ENCODE data around the gene AMT. TPM values are rescaled to one million over a fixed set of nuclear protein-coding genes. Genes with fewer than 3 reads are reported as not detected.
"Not testable (repeated sequence)": the region's sequence is repeated elsewhere in the genome, so short reads cannot be mapped to it uniquely, and the experiment has no call there.

Gene AMT
- polyA plus RNA-seq, 3 donors from 2014 or later, result 2.9 to 8.2 (median 4.8) TPM

- H3K4me1 Mint-ChIP-seq, result peaks cover 80 to 83% of the 10 kb centered on the region in 2 donors
- peak overlapping the region; percentile 29 to 82 (median 53) for H3K4me3 Mint-ChIP-seq
- no peak for DNase-seq
- H3K27ac Mint-ChIP-seq, result peak overlapping the region; percentile 78 to 97 (median 95)
- H3K36me3 Mint-ChIP-seq, result peaks cover 5 to 15% (median 14%) of the 10 kb centered on the region in 3 donors
- peaks cover 3 to 7% (median 6%) of the 10 kb centered on the region in 3 donors for H3K27me3 Mint-ChIP-seq (ENCODE audit: low read depth in 3 of 3)
- no peaks in the 10 kb centered on the region for H3K9me3 Mint-ChIP-seq
Observed at GRCh38 chr3:49414753-49415152, 7.5 kb downstream of the AMT start.

- Mint-ChIP-seq H3K36me3 (peaks cover 5 to 13% (median 10%) of the 10 kb centered on the region in 3 donors), H3K9me3 (no peaks in the 10 kb centered on the region), H3K27me3 (ENCODE audit: low read depth in 3 of 3) (peaks cover 3 to 9% (median 6%) of the 10 kb centered on the region in 3 donors), H3K4me1 (peaks cover 80 to 81% of the 10 kb centered on the region in 2 donors), H3K27ac (peak overlapping the region; percentile 60 to 95 (median 92)), H3K4me3 (peak overlapping the region; percentile 88 to 93 (median 92))
- no peak for DNase-seq
Observed at GRCh38 chr3:49413338-49413734, 8.9 kb downstream of the AMT start.

- Mint-ChIP-seq H3K27me3 (ENCODE audit: low read depth in 3 of 3) (peaks cover 3 to 9% (median 6%) of the 10 kb centered on the region in 3 donors), H3K4me3 (peak overlapping the region; percentile 88 to 93 (median 92)), H3K4me1 (peaks cover 80 to 82% of the 10 kb centered on the region in 2 donors), H3K9me3 (no peaks in the 10 kb centered on the region), H3K36me3 (peaks cover 5 to 13% (median 10%) of the 10 kb centered on the region in 3 donors), H3K27ac (peak overlapping the region; percentile 91 to 95 (median 95))
- no peak for DNase-seq
Observed at GRCh38 chr3:49412632-49413337, 9.5 kb downstream of the AMT start.

DNA sequence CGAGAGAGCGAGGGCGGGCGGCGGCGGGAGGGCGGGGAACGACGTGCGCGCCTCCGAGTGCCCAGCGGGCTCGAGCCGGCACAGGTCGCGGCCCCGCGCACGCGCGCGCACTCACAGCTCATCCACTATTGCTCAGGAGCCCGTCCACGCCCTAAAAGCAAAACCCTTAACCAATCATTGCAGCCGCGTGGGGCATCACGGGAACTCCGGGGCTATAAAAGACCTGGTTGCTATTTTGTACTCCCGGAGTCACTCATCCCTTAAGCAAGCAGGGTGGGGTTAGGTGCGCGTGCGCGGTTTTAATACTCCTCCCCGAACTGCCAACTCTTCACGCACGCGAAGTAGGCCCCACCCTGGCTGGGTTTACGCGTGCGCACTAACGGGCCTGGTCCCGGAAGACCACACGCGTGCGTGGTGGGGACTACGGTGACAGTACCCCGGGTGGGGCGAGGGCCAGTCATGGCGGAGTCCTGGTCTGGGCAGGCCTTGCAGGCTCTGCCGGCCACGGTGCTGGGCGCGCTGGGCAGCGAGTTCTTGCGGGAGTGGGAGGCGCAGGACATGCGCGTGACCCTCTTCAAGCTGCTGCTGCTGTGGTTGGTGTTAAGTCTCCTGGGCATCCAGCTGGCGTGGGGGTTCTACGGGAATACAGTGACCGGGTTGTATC lies 10.2 kb downstream of the AMT start, which contains the start of the genes RHOA and TCTA:
Gene RHOA (minus strand): TSS at position 9 of the 664 bp plus-strand sequence. CDS start 36,387 bp downstream, outside the sequence.
Gene TCTA (plus strand): TSS at position 456 of the 664 bp plus-strand sequence. CDS start 4 bp downstream, at position 460.
- H3K27me3 Mint-ChIP-seq (ENCODE audit: low read depth in 3 of 3), result peaks cover 3 to 8% (median 6%) of the 10 kb centered on the region in 3 donors
- DNase-seq, result peak; percentile 99 to 100 (median 99)
- H3K36me3 Mint-ChIP-seq, result peaks cover 5 to 13% (median 10%) of the 10 kb centered on the region in 3 donors
- peak within 1 kb of the TSS; percentile 92 to 96 (median 94) for H3K4me3 Mint-ChIP-seq
- no peaks in the 10 kb centered on the region for H3K9me3 Mint-ChIP-seq
- H3K4me1 Mint-ChIP-seq, result peaks cover 80 to 82% of the 10 kb centered on the region in 2 donors
- peak within 1 kb of the TSS; percentile 92 to 97 (median 95) for H3K27ac Mint-ChIP-seq

DNA sequence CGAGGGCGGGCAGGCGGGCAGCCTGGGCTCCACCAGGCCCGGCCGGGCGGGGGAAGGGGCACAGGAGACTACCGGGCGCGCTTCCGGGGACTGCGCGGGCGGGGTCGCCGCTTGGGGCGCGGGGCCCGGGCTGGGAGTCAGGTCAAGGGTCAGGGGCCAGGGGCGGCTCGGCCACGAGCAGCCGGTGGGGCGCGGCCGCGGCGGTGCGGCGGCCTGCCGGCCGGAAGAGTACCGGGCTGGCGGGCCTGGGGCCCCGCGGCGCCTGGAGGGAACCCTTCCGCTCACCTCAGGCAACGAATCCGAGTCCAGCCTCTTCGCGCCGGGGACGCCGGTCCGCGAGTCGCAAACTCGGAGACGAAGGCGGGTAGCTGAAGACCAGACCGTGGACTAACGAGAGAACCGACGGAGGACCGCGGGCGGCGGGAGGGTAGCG lies 10.7 kb downstream of the AMT start:
- DNase-seq, result no peak
- H3K27ac Mint-ChIP-seq, result peak overlapping the region; percentile 92 to 97 (median 94)
- peaks cover 79 to 82% of the 10 kb centered on the region in 2 donors for H3K4me1 Mint-ChIP-seq
- peaks cover 3 to 8% (median 6%) of the 10 kb centered on the region in 3 donors for H3K27me3 Mint-ChIP-seq (ENCODE audit: low read depth in 3 of 3)
- H3K36me3 Mint-ChIP-seq, result peaks cover 5 to 12% (median 8%) of the 10 kb centered on the region in 3 donors
- no peaks in the 10 kb centered on the region for H3K9me3 Mint-ChIP-seq
- H3K4me3 Mint-ChIP-seq, result peak overlapping the region; percentile 92 to 96 (median 94)

DNA sequence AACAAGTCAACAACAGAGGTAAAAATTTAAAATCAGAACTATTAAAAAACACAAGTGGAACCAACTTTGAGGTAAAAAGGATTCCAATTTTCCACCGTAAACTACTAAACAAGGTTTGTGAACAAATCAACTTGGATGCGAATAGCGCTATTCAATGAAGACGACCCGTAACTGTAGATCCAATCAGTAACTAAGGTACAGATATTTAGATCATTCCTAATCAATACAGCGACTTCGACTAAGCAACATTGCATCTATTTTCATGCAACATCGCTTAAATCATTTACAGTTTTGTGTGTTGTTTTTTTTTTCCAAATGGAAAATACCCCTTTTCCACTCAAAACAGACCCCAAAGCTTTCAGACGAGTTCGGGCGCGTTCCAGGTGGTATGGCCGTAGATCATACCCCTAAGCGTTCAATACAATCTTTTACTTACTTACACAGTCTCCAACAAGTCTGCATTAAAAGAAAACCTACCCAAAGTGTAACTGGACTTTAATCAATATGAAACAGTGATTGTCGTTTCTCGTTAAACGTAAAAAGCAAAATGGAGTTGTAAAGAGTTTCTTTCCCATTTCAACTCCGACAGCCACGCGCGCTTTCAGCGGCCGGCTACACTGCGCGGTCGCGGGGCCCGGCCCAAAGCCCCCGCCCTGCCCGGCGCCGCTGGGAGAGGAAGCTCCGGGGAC lies 11.3 kb downstream of the AMT start:
- H3K36me3 Mint-ChIP-seq, result peaks cover 0 to 6% (median 4%) of the 10 kb centered on the region in 3 donors
- peak overlapping the region; percentile 86 to 97 (median 94) for H3K27ac Mint-ChIP-seq
- H3K4me1 Mint-ChIP-seq, result peaks cover 79 to 82% of the 10 kb centered on the region in 2 donors
- no peak for DNase-seq
- H3K4me3 Mint-ChIP-seq, result peak overlapping the region; percentile 92 to 96 (median 94)
- peaks cover 3 to 6% (median 6%) of the 10 kb centered on the region in 3 donors for H3K27me3 Mint-ChIP-seq (ENCODE audit: low read depth in 3 of 3)
- H3K9me3 Mint-ChIP-seq, result no peaks in the 10 kb centered on the region

GRCh38 chr3:49410066-49410845 lies 12.0 kb downstream of the AMT start:
- peaks cover 0 to 3% (median 0%) of the 10 kb centered on the region in 3 donors for H3K36me3 Mint-ChIP-seq
- H3K9me3 Mint-ChIP-seq, result no peaks in the 10 kb centered on the region
- H3K27me3 Mint-ChIP-seq (ENCODE audit: low read depth in 3 of 3), result peaks cover 3 to 6% (median 6%) of the 10 kb centered on the region in 3 donors
- H3K27ac Mint-ChIP-seq, result peak overlapping the region; percentile 86 to 97 (median 94)
- no peak for DNase-seq
- H3K4me3 Mint-ChIP-seq, result peak overlapping the region; percentile 92 to 96 (median 94)
- peaks cover 79 to 82% of the 10 kb centered on the region in 2 donors for H3K4me1 Mint-ChIP-seq

DNA sequence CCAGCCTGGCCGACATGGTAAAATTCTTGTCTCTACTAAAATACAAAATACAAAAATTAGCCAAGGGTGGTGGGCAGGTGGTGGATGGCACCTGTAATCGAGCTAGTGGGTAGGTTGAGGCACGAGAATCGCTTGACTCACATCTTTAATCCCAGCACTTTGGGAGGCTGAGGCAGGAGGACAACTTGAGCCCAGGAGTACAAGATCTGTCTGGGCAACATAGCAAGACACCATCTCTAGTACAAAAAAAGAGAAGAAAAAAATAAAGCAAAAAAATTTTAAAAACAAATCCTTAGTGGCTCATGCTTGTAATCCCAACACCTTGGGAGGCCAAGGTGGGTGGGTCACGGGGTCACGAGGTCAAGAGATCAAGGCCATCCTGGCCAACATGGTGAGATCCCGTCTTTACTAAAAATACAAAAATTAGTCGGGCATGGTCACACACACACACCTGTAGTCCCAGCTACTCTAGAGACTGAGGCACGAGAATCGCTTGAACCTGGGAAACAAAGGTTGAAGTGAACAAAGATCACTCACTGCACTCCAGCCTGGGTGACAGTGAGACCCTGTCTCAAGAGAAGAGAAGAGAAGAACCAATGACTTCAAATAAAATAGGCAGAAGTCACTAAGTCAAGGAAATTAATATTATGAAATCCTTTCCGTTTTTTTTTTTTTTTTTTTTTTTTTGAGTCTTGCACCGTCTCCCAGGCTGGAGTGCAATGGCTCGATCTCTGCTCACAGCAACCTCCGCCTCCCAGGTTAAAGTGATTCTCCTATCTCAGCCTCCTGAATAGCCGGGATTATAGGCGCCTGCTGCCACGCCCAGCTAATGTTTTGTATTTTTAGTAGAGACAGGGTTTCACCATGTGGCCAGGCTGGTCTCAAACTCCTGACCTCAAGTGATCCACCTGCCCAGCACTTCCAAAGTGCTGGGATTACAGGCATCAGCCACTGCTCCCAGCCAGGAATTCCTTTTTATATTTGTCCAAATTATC lies 15.4 kb downstream of the AMT start:
- DNase-seq, result no peak
- Mint-ChIP-seq H3K27me3 (ENCODE audit: low read depth in 3 of 3) (peaks cover 0 to 2% (median 0%) of the 10 kb centered on the region in 3 donors), H3K4me3 (peak overlapping the region; percentile 24 to 67 (median 55)), H3K27ac (peak overlapping the region; percentile 49 to 89 (median 79)), H3K36me3 (no peaks in the 10 kb centered on the region), H3K4me1 (peaks cover 67 to 79% of the 10 kb centered on the region in 2 donors), H3K9me3 (no peaks in the 10 kb centered on the region)

DNA sequence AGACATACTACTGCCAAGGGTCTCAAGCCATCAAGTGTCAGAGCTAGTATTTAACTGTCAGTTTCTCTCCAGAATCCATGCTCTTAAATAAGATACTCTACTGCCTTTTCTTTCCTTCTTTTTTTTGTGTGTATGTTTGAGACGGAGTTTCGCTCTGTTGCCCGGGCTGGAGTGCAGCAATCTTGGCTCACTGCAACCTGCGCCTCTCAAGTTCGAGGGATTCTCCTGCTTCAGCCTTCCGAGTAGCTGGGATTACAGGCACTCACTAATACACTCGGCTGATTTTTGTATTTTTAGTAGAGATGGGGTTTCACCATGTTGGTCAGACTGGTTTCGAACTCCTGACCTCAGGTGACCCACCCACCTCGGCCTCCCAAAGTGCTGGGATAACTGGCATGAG lies 16.7 kb downstream of the AMT start:
- H3K4me1 Mint-ChIP-seq, result peaks cover 71 to 84% of the 10 kb centered on the region in 2 donors
- peak overlapping the region in 3 of 5 donors; percentile 21 to 53 (median 22) for H3K4me3 Mint-ChIP-seq
- H3K27ac Mint-ChIP-seq, result peak overlapping the region; percentile 3 to 85 (median 72)
- DNase-seq; H3K27me3 Mint-ChIP-seq (ENCODE audit: low read depth in 3 of 3); H3K36me3 Mint-ChIP-seq; H3K9me3 Mint-ChIP-seq: not testable (repeated sequence)

- Mint-ChIP-seq H3K9me3 (no peaks in the 10 kb centered on the region), H3K27ac (peak overlapping the region in 3 of 6 donors; percentile 16 to 62 (median 51)), H3K4me1 (peaks cover 74 to 86% of the 10 kb centered on the region in 2 donors), H3K4me3 (peak overlapping the region in 1 of 5 donors; percentile 18), H3K27me3 (ENCODE audit: low read depth in 3 of 3) (peaks cover 0 to 5% (median 2%) of the 10 kb centered on the region in 3 donors), H3K36me3 (no peaks in the 10 kb centered on the region)
- no peak for DNase-seq
Observed at GRCh38 chr3:49403891-49404290, 18.4 kb downstream of the AMT start.

DNA sequence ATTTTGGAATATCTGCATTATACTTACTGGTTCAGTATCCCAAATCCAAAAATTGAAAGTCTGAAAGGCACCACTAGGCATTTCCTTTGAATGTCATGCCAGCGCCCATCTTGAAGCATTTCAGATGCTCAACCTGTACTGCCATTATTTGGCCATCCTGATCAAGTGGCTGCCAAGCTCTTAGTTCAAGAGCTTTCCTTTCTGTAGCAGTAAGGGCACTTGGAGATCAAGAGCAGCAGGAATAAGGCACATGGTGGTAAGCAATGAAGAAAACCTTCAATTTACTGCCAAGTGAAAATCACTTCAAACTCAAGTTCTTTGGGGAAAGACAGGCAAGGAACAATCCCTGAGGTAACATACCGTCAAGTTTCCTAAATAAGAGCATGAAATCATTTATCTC lies 20.5 kb downstream of the AMT start:
- DNase-seq, result no peak
- H3K36me3 Mint-ChIP-seq, result no peaks in the 10 kb centered on the region
- peak overlapping the region in 1 of 6 donors; percentile 28 for H3K27ac Mint-ChIP-seq
- peaks cover 74 to 84% of the 10 kb centered on the region in 2 donors for H3K4me1 Mint-ChIP-seq
- H3K9me3 Mint-ChIP-seq, result no peaks in the 10 kb centered on the region
- peaks cover 0 to 5% (median 0%) of the 10 kb centered on the region in 3 donors for H3K27me3 Mint-ChIP-seq (ENCODE audit: low read depth in 3 of 3)
- H3K4me3 Mint-ChIP-seq, result no peak overlapping the region

Data from immature natural killer cell (primary cell).